Neural cell (in vitro differentiated cells): ENCODE data around the gene USP32. TPM values are rescaled to one million over a fixed set of nuclear protein-coding genes. Genes with fewer than 3 reads are reported as not detected.
"Not testable (repeated sequence)": the region's sequence is repeated elsewhere in the genome, so short reads cannot be mapped to it uniquely, and the experiment has no call there.

Source experiments
- H2AFZ ChIP-seq: fragments of 200-600, 300-800 bp; sonication (generic), shearing (Covaris generic); 2 replicates; pipeline ENCODE4 v1.6.0; 2014; ENCODE audit warnings: low read depth, mild to moderate bottlenecking, antibody characterized with exemption, low read length, moderate library complexity
- H3F3A ChIP-seq: fragments of 200-600 bp; shearing (Covaris generic); 2 replicates; pipeline ENCODE4 v1.6.1; 2016; ENCODE audit warnings: mild to moderate bottlenecking, moderate library complexity, mixed read lengths, antibody characterized with exemption, low read length; ENCODE audit not compliant: insufficient read depth, poor library complexity, severe bottlenecking
- H3K27ac ChIP-seq: fragments of 200-600, 300-800 bp; sonication (generic), shearing (Covaris generic); 2 replicates; pipeline ENCODE4 v1.5.1; 2014; ENCODE audit warnings: mild to moderate bottlenecking, low read length, moderate library complexity
- H3K27me3 ChIP-seq: fragments of 300-800, 200-600 bp; sonication (generic), shearing (Covaris generic); 2 replicates; pipeline ENCODE4 v1.6.0; 2014; ENCODE audit warnings: mild to moderate bottlenecking, low read depth, low read length, moderate library complexity; ENCODE audit not compliant: insufficient read depth
- H3K36me3 ChIP-seq: fragments of 300-800, 200-600 bp; sonication (generic), shearing (Covaris generic); 2 replicates; pipeline ENCODE4 v1.5.1; 2014; ENCODE audit warnings: mild to moderate bottlenecking, antibody characterized with exemption, low read length, moderate library complexity; ENCODE audit not compliant: insufficient read depth
- H3K4me2 ChIP-seq: fragments of 300-800, 200-600 bp; sonication (generic), shearing (Covaris generic); 2 replicates; pipeline ENCODE4 v1.6.0; 2014; ENCODE audit warnings: mild to moderate bottlenecking, low read length
- H3K4me3 ChIP-seq: fragments of 300-800, 200-600 bp; sonication (generic), shearing (Covaris generic); 2 replicates; pipeline ENCODE4 v1.5.1; 2014; ENCODE audit warnings: mild to moderate bottlenecking, low read length, moderate library complexity
- H3K79me2 ChIP-seq: fragments of 200-600 bp; shearing (Covaris generic); replicated peaks from 2 replicates; pipeline ENCODE4 v1.6.0; 2014; ENCODE audit warnings: mild to moderate bottlenecking, low read length, moderate library complexity; ENCODE audit not compliant: insufficient read depth
- H3K9ac ChIP-seq: fragments of 300-800, 200-600 bp; sonication (generic), shearing (Covaris generic); 2 replicates; pipeline ENCODE4 v1.6.1; 2016; ENCODE audit warnings: mild to moderate bottlenecking, low read length, mixed read lengths
- H3K9me2 ChIP-seq: fragments of 200-600 bp; shearing (Covaris generic); 2 replicates; pipeline ENCODE4 v1.6.1; 2016; ENCODE audit warnings: mild to moderate bottlenecking, low read length, mixed read lengths; ENCODE audit not compliant: insufficient read depth
- H3K9me3 ChIP-seq: fragments of 200-600, 300-800 bp; sonication (generic), shearing (Covaris generic); 2 replicates; pipeline ENCODE4 v1.6.1; 2016; ENCODE audit warnings: mild to moderate bottlenecking, mixed run types, low read length, moderate library complexity, mixed read lengths
- H4K20me1 ChIP-seq: fragments of 200-600 bp; shearing (Covaris generic); 2 replicates; pipeline ENCODE4 v1.6.1; 2016; ENCODE audit warnings: mild to moderate bottlenecking, mixed run types; ENCODE audit not compliant: insufficient read depth
- EP300 ChIP-seq: fragments of 450-650 bp; conservative IDR thresholded peaks from 2 replicates; pipeline ENCODE4 v1.6.1; 2014; ENCODE audit warnings: antibody characterized with exemption, mild to moderate bottlenecking, moderate library complexity; ENCODE audit not compliant: poor library complexity, severe bottlenecking
- EZH2 ChIP-seq: fragments of 200-600, 300-800 bp; shearing (Covaris generic), sonication (generic); IDR thresholded peaks from 2 replicates; pipeline ENCODE4 v1.6.1; 2014; ENCODE audit warnings: antibody characterized with exemption, low read length, borderline replicate concordance, mild to moderate bottlenecking; ENCODE audit not compliant: insufficient read depth, poor library complexity, severe bottlenecking
- MXI1 ChIP-seq: fragments of 450-650 bp; conservative IDR thresholded peaks from 2 replicates; pipeline ENCODE4 v1.6.1; 2014; ENCODE audit warnings: antibody characterized with exemption, mild to moderate bottlenecking; ENCODE audit not compliant: poor library complexity, severe bottlenecking
- POLR2AphosphoS5 ChIP-seq: IDR thresholded peaks from 2 replicates; pipeline ENCODE4 v1.6.1; 2012
- RAD21 ChIP-seq: fragments of 450-650 bp; conservative IDR thresholded peaks from 2 replicates; pipeline ENCODE4 v1.6.1; 2014; ENCODE audit warnings: antibody characterized with exemption, mild to moderate bottlenecking, moderate library complexity
- SMC3 ChIP-seq: fragments of 450-650 bp; conservative IDR thresholded peaks from 2 replicates; pipeline ENCODE4 v1.6.1; 2014; ENCODE audit warnings: antibody characterized with exemption, mild to moderate bottlenecking, moderate library complexity; ENCODE audit not compliant: poor library complexity
- TAF1 ChIP-seq: IDR thresholded peaks from 2 replicates; pipeline ENCODE4 v1.6.1; 2012; ENCODE audit warnings: low read depth
- polyA plus RNA-seq: library from polyadenylated mRNA; depleted of rRNA; stranded (reverse); fragments of >200 nt; gene quantifications from 2 replicates; pipeline ENCODE4 v1.2.3, GENCODE V29; 2014
- TF ChIP-seq, protein P1 (sequence below): fragments of 450-650 bp; IDR thresholded peaks from 2 replicates; pipeline ENCODE4 v1.5.1; 2014; ENCODE audit warnings: antibody characterized with exemption, mild to moderate bottlenecking, moderate library complexity; ENCODE audit not compliant: poor library complexity, severe bottlenecking
- TF ChIP-seq, protein P2 (sequence below): IDR thresholded peaks from 2 replicates; pipeline ENCODE4 v1.6.1; 2012; ENCODE audit warnings: borderline replicate concordance

USP32 gene
- polyA plus RNA-seq, 1 donor from 2014 or later, result 25.7 TPM

DNA sequence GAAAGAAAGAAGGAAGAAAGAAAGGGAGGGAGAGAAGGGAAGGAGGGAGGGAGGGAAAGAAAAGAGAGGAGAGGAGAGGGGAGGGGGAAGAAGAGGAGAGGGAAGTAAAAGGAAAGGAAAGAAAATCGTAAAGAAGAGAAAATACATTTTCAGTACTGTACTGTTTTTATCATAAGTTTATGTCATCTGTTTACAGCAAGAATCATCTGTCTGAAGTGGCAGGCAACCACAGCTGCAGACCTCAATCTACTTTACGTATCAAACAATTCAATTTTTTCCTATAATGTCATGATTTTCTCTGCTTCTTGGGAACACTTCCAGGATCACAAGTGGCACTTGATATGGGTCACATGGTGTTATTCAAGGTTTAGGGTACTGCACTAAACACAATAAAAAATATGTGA lies 58.3 kb downstream of the USP32 start (continued):
- no peak for TF ChIP-seq MXI1

DNA sequence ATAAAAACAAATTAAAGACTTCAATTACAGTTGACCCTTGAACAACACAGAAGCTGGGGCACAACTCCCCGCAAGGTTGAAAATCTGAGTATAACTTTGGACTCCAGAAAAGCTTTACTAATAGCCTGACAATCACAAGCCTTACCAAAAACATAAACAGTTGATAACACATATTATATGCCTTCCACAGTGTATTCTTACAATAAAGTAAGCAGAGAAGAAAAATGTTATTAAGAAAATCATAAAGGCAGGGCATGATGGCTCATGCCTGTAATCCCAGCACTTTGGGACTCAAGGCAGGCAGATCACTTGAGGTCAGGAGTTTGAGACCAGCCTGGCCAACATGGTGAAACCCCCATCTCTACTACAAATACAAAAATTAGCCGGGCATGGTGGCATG lies 58.9 kb downstream of the USP32 start:
- not testable (repeated sequence) for H3K27ac ChIP-seq

DNA sequence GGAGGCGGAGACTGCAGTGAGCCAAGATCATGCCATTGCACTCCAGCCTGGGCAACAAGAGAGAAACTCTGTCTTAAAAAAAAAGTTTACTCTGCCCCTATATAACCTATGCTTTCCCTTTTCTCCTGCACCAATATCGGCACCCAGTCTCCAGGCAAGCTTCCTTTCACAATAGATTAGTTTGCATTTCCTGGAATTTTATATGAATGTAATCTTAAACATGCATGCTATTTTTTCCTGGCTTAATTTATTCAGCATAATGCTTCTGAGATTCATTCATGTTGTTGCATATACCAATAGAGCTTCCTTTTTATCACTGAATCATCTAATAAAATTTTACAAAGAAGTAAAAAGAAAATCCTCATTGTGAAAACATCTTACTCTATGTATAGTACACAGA lies 59.4 kb downstream of the USP32 start:
- Histone ChIP-seq H3K79me2 (no peaks in the 10 kb centered on the region), H4K20me1 (no peaks in the 10 kb centered on the region), H3K9me2 (no peaks in the 10 kb centered on the region)

More for the DNA sequence above, 58.9 kb downstream of the USP32 start:
- H2AFZ ChIP-seq, H3K36me3 ChIP-seq, H3K9me3 ChIP-seq, H3K9me2 ChIP-seq, H3K79me2 ChIP-seq, H3K4me2 ChIP-seq, H3F3A ChIP-seq, H3K27me3 ChIP-seq, H4K20me1 ChIP-seq, H3K4me3 ChIP-seq, H3K9ac ChIP-seq: not testable (repeated sequence)

DNA sequence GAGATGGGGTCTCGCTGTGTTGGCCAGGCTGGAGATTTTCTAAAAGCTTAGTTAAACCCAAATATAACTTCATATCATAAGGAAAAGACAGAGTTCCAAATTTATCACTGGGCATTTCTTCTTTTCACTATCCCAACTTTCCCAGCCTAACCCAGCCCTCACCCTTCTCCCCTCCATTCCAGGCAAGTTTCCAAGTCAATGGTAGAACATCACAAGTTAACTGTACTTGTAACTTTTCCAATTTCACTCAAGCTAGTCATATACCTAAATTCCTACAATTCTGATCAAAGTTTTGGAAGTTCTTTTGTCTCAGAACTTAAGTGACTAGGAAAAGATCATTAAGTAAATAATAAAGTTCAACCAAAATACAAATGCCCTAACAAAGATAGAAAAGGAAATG lies 61.2 kb downstream of the USP32 start:
- H3K9me3 ChIP-seq, result no peaks in the 10 kb centered on the region
- no peak overlapping the region for H3K4me2 ChIP-seq
- no peak overlapping the region for H3K9ac ChIP-seq
- TF ChIP-seq EZH2 (no peak), RAD21 (no peak), POLR2AphosphoS5 (no peak), TAF1 (no peak), SMC3 (no peak), MXI1 (no peak), EP300 (no peak)
- TF ChIP-seq, protein P1, sequence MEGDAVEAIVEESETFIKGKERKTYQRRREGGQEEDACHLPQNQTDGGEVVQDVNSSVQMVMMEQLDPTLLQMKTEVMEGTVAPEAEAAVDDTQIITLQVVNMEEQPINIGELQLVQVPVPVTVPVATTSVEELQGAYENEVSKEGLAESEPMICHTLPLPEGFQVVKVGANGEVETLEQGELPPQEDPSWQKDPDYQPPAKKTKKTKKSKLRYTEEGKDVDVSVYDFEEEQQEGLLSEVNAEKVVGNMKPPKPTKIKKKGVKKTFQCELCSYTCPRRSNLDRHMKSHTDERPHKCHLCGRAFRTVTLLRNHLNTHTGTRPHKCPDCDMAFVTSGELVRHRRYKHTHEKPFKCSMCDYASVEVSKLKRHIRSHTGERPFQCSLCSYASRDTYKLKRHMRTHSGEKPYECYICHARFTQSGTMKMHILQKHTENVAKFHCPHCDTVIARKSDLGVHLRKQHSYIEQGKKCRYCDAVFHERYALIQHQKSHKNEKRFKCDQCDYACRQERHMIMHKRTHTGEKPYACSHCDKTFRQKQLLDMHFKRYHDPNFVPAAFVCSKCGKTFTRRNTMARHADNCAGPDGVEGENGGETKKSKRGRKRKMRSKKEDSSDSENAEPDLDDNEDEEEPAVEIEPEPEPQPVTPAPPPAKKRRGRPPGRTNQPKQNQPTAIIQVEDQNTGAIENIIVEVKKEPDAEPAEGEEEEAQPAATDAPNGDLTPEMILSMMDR, result no peak
- TF ChIP-seq, protein P2, sequence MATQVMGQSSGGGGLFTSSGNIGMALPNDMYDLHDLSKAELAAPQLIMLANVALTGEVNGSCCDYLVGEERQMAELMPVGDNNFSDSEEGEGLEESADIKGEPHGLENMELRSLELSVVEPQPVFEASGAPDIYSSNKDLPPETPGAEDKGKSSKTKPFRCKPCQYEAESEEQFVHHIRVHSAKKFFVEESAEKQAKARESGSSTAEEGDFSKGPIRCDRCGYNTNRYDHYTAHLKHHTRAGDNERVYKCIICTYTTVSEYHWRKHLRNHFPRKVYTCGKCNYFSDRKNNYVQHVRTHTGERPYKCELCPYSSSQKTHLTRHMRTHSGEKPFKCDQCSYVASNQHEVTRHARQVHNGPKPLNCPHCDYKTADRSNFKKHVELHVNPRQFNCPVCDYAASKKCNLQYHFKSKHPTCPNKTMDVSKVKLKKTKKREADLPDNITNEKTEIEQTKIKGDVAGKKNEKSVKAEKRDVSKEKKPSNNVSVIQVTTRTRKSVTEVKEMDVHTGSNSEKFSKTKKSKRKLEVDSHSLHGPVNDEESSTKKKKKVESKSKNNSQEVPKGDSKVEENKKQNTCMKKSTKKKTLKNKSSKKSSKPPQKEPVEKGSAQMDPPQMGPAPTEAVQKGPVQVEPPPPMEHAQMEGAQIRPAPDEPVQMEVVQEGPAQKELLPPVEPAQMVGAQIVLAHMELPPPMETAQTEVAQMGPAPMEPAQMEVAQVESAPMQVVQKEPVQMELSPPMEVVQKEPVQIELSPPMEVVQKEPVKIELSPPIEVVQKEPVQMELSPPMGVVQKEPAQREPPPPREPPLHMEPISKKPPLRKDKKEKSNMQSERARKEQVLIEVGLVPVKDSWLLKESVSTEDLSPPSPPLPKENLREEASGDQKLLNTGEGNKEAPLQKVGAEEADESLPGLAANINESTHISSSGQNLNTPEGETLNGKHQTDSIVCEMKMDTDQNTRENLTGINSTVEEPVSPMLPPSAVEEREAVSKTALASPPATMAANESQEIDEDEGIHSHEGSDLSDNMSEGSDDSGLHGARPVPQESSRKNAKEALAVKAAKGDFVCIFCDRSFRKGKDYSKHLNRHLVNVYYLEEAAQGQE, result no peak
- no peaks in the 10 kb centered on the region for H3K9me2 ChIP-seq
- no peak overlapping the region for H3K27ac ChIP-seq
- H2AFZ ChIP-seq, result no peak overlapping the region
- no peaks in the 10 kb centered on the region for H3K27me3 ChIP-seq
- H3K79me2 ChIP-seq, result no peaks in the 10 kb centered on the region
- H4K20me1 ChIP-seq, result no peaks in the 10 kb centered on the region
- no peaks in the 10 kb centered on the region for H3F3A ChIP-seq
- no peaks in the 10 kb centered on the region for H3K36me3 ChIP-seq
- H3K4me3 ChIP-seq, result no peak overlapping the region

More for the DNA sequence above, 59.4 kb downstream of the USP32 start:
- Histone ChIP-seq H3F3A (no peaks in the 10 kb centered on the region), H3K4me2 (no peak overlapping the region), H3K27me3 (no peaks in the 10 kb centered on the region), H3K9ac (no peak overlapping the region), H3K4me3 (no peak overlapping the region), H3K9me3 (no peaks in the 10 kb centered on the region), H3K36me3 (no peaks in the 10 kb centered on the region), H3K27ac (no peak overlapping the region), H2AFZ (no peak overlapping the region)
- TF ChIP-seq SMC3, result no peak
- TF ChIP-seq, protein P1, result no peak
